Immature natural killer cell (primary cell): ENCODE measurements around the gene OR7A5. TPM values are rescaled to one million over a fixed set of nuclear protein-coding genes. Genes with fewer than 3 reads are reported as not detected.
"Not testable (repeated sequence)": the region's sequence is repeated elsewhere in the genome, so short reads cannot be mapped to it uniquely, and the experiment has no call there.

Source experiments
- DNase-seq, 3 donors: peaks; one replicate each; pipeline ENCODE4 v3.0.0; 2022; ENCODE audit warnings: mixed read lengths in 1 of 3
- H3K27ac Mint-ChIP-seq, 6 donors: one replicate each; pipeline ENCODE4 v1.8.0; 2020; ENCODE audit warnings: mixed read lengths in 6 of 6, mild to moderate bottlenecking in 5 of 6, inconsistent platforms in 4 of 6, moderate library complexity in 3 of 6
- H3K27me3 Mint-ChIP-seq, 3 donors: one replicate each; pipeline ENCODE4 v1.8.0; 2020 to 2021; ENCODE audit warnings: low read depth in 3 of 3, mild to moderate bottlenecking in 3 of 3, mixed read lengths in 3 of 3, moderate library complexity in 3 of 3, inconsistent platforms in 1 of 3
- H3K36me3 Mint-ChIP-seq, 3 donors: one replicate each; pipeline ENCODE4 v1.8.0; 2020; ENCODE audit warnings: mixed read lengths in 3 of 3, inconsistent platforms in 2 of 3, mild to moderate bottlenecking in 2 of 3
- H3K4me1 Mint-ChIP-seq, 2 donors: one replicate each; pipeline ENCODE4 v1.8.0; 2020; ENCODE audit warnings: inconsistent platforms in 2 of 2, mild to moderate bottlenecking in 2 of 2, mixed read lengths in 2 of 2, moderate library complexity in 1 of 2
- H3K4me3 Mint-ChIP-seq, 5 donors: one replicate each; pipeline ENCODE4 v1.8.0; 2020; ENCODE audit warnings: mild to moderate bottlenecking in 5 of 5, mixed read lengths in 5 of 5, inconsistent platforms in 3 of 5, moderate library complexity in 3 of 5
- H3K9me3 Mint-ChIP-seq, 6 donors: one replicate each; pipeline ENCODE4 v1.8.0; 2020; ENCODE audit warnings: mild to moderate bottlenecking in 6 of 6, mixed read lengths in 6 of 6, inconsistent platforms in 4 of 6, moderate library complexity in 3 of 6
- polyA plus RNA-seq, 3 donors: library from polyadenylated mRNA; unstranded; fragments of 300-500 nt; fragmentation: Illumina TruSeq; gene quantifications; one replicate each; pipeline ENCODE4 v1.2.3, GENCODE V29; 2021

Gene OR7A5
- polyA plus RNA-seq, 3 donors from 2014 or later = not detected

DNA sequence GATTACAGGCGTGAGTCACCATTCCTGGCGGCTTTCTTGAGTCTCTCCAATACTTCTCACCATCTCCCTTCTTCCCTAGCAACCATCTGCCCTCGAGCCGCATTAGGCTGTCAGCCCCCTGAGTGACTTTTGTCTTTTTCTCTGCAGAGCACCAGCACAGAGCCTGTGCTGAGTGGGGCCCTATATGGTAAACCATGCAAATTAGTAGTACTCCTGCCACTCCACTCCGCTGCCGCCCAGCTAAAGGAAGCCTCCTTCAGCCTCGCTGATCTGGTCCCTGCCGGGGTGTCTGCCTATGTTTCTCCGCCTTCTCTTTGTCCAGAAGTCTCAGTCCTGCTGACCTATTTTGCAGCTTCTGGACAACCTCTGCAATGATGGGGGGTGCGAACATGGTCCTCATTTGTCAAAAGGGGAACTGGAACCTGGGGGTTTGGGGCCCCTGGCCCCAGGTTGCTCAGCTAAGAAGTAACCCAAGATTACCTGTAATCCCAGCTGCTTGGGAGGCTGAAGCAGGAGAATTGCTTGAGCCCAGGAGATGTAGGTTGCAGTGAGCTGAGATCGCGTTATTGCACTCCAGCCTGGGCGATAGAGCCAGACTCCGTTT, 54.3 kb downstream of the OR7A5 start:
- H3K36me3 Mint-ChIP-seq, H3K27ac Mint-ChIP-seq, H3K4me3 Mint-ChIP-seq, H3K9me3 Mint-ChIP-seq, DNase-seq: not testable (repeated sequence)
- Mint-ChIP-seq H3K4me1 (peaks cover 17 to 18% of the 10 kb centered on the region in 2 donors), H3K27me3 (peaks cover 7 to 23% (median 19%) of the 10 kb centered on the region in 3 donors)

DNA sequence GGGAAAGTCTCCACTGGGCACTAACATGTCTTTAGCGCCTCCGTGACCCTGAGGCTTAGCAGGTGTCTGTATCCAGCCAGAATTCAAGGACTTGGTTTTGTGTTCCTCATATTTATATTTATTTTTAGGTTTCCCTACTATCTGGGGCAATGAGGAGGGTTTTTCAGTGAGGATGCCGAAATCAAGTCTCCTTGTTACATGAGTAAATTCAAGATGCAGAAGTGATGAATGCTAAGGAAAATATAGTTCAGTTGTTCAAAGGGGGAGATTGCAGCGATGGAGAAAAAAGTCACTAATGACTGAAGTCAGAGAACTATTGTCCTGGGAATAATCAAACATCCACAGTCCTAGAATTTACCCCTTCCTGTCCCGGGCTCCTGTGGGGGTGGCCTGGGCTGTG, 55.8 kb downstream of the OR7A5 start:
- H3K4me3 Mint-ChIP-seq = no peak overlapping the region
- no peaks in the 10 kb centered on the region for H3K36me3 Mint-ChIP-seq
- peaks cover 6 to 10% of the 10 kb centered on the region in 2 donors for H3K4me1 Mint-ChIP-seq
- peaks cover 7 to 20% (median 17%) of the 10 kb centered on the region in 3 donors for H3K27me3 Mint-ChIP-seq
- H3K27ac Mint-ChIP-seq = no peak overlapping the region
- DNase-seq = no peak
- H3K9me3 Mint-ChIP-seq = no peaks in the 10 kb centered on the region

DNA sequence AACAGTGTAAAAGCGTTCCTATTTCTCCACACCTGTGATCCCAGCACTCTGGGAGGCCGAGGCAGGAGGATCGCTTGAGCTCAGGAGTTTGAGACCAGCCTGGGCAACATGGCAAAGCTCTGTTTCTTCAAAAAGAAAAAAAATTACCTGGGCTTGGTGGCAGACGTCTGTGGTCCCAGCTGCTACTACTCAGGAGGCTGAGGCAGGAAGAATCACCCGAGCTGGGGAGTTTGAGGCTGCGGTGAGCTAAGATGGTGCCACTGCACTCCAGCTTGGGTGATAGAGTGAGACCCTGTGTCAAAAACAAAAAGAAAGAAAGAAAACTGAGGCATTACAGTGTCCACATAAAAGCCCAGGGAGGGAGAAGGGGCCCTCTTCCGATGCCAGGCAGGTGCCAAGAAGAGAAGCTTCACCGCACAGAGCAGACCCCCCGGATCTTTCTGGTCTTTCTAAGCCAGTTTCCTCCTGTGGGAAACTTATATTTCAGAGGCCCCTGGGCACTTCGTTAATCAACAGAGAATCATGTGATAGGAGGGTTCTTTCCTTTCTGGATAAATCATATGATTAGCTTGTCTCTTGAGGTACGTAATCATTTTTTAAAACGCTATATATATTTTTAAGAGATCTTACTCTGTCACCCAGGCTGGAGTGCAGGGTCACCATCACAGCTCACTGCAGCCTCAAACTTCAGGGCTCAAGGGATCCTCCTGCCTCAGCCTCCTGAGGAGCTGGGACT, 56.7 kb downstream of the OR7A5 start, which contains the start of gene ADGRE2:
Gene ADGRE2 (minus strand): TSS at position 451 of the 736 bp plus-strand sequence. CDS start 1,804 bp downstream, outside the sequence.
- not testable (repeated sequence) for H3K4me1 Mint-ChIP-seq

DNA sequence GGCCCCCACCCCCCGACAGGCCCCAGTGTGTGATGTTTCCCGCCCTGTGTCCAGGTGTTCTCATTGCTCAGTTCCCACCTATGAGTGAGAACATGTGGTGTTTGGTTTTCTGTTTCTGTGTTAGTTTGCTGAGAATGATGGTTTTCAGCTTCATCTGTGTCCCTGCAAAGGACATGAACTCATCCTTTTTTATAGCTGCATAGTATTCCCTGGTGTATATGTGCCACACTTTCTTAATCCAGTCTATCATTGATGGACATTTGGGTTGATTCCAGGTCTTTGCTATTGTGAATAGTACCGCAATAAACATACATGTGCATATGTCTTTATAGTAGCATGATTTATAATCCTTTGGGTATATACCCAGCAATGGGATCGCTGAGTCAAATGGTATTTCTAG, 57.3 kb downstream of the OR7A5 start:
- not testable (repeated sequence) for H3K36me3 Mint-ChIP-seq, DNase-seq, H3K27ac Mint-ChIP-seq, H3K4me1 Mint-ChIP-seq, H3K9me3 Mint-ChIP-seq
- Mint-ChIP-seq H3K27me3 (peaks cover 7 to 17% (median 17%) of the 10 kb centered on the region in 3 donors), H3K4me3 (peak overlapping the region in 1 of 5 donors; percentile 48)

More for the DNA sequence above, 56.7 kb downstream of the OR7A5 start, which contains the start of gene ADGRE2:
- DNase-seq, H3K36me3 Mint-ChIP-seq, H3K9me3 Mint-ChIP-seq, H3K27ac Mint-ChIP-seq: not testable (repeated sequence)
- H3K4me3 Mint-ChIP-seq = peak within 1 kb of the TSS in 1 of 5 donors; percentile 48
- peaks cover 7 to 19% (median 17%) of the 10 kb centered on the region in 3 donors for H3K27me3 Mint-ChIP-seq

Other genes with a start within 250 kb of the OR7A5 start
- under 1 TPM in 1 of 3 donors, not detected in 2; 0.66 TPM for gene ADGRE3, start 160.3 kb downstream of the OR7A5 start, polyA plus RNA-seq
- gene ZNF333, start 145.1 kb downstream of the OR7A5 start, polyA plus RNA-seq = 10 to 100 TPM; 10.8 to 15.1 (median 14.6) TPM
- under 1 TPM in 2 of 3 donors, not detected in 1; 0.17 to 0.32 TPM for gene ADGRE2, start 56.6 kb downstream of the OR7A5 start, polyA plus RNA-seq
- gene OR7C1, start within 50 bp of the OR7A5 start, polyA plus RNA-seq = not detected
- gene OR7A10, start 13.7 kb upstream of the OR7A5 start, polyA plus RNA-seq = not detected
- gene OR7A17, start 50.9 kb upstream of the OR7A5 start, polyA plus RNA-seq = not detected
- gene OR7C2, start 106.3 kb upstream of the OR7A5 start, polyA plus RNA-seq = not detected
- not detected for gene SLC1A6, start 144.7 kb upstream of the OR7A5 start, polyA plus RNA-seq
- gene CASP14, start 214.3 kb upstream of the OR7A5 start, polyA plus RNA-seq = not detected
- not detected for gene OR1I1, start 247.0 kb upstream of the OR7A5 start, polyA plus RNA-seq